Calu3 (cell line): ENCODE measurements around the gene RAB6D. TPM values are rescaled to one million over a fixed set of nuclear protein-coding genes. Genes with fewer than 3 reads are reported as not detected.
"Not testable (repeated sequence)": the region's sequence is repeated elsewhere in the genome, so short reads cannot be mapped to it uniquely, and the experiment has no call there.

Experiments used
- BruUV-seq: library from RNA; stranded (reverse); fragments of 400-500 nt; replicated peaks from 2 replicates; lab custom pipeline; 2021; lab: Mats Ljungman, UMichigan
- CTCF ChIA-PET: fragments of 300-600 bp; sonication (Branson Sonifier 250); formaldehyde crosslinking; loops from one replicate; lab custom pipeline; 2022; ENCODE audit warnings: antibody characterized with exemption; lab: Charles Lee
- DNase-seq: peaks from one replicate; pipeline ENCODE4 v3.0.0; 2022
- H3K27ac Mint-ChIP-seq: one replicate; pipeline ENCODE4 v1.8.0; 2022; ENCODE audit warnings: mixed read lengths; ENCODE audit not compliant: unreplicated experiment
- H3K27me3 Mint-ChIP-seq: one replicate; pipeline ENCODE4 v1.8.0; 2022; ENCODE audit warnings: mixed read lengths; ENCODE audit not compliant: unreplicated experiment
- H3K36me3 Mint-ChIP-seq: one replicate; pipeline ENCODE4 v1.8.0; 2022; ENCODE audit warnings: mild to moderate bottlenecking, moderate library complexity, mixed read lengths; ENCODE audit not compliant: insufficient read depth, unreplicated experiment
- H3K4me1 Mint-ChIP-seq: one replicate; pipeline ENCODE4 v1.8.0; 2022; ENCODE audit warnings: mild to moderate bottlenecking, low read depth, mixed read lengths; ENCODE audit not compliant: unreplicated experiment
- H3K4me3 Mint-ChIP-seq: one replicate; pipeline ENCODE4 v1.8.0; 2022; ENCODE audit warnings: mild to moderate bottlenecking, low read depth, moderate library complexity, mixed read lengths; ENCODE audit not compliant: unreplicated experiment
- H3K9me3 Mint-ChIP-seq: one replicate; pipeline ENCODE4 v1.8.0; 2022; ENCODE audit warnings: low read depth, mixed read lengths; ENCODE audit not compliant: unreplicated experiment
- CTCF ChIP-seq: fragments of 200-600 bp; IDR thresholded peaks from one replicate; pipeline ENCODE4 v1.8.0; 2022; ENCODE audit warnings: antibody characterized with exemption; ENCODE audit not compliant: unreplicated experiment
- intact Hi-C: fragments of 100-400 bp; cut with micrococcal nuclease; formaldehyde crosslinking; loops from one replicate; pipeline ENCODE4 v1.10.0; 2022; ENCODE audit not compliant: unreplicated experiment
- total RNA-seq: library from RNA; stranded (reverse); gene quantifications from 2 replicates; pipeline ENCODE4 v1.2.3, GENCODE V29; 2022

The RAB6D gene
- total RNA-seq, 1 experiment from 2014 or later, result 0.17 TPM

DNA sequence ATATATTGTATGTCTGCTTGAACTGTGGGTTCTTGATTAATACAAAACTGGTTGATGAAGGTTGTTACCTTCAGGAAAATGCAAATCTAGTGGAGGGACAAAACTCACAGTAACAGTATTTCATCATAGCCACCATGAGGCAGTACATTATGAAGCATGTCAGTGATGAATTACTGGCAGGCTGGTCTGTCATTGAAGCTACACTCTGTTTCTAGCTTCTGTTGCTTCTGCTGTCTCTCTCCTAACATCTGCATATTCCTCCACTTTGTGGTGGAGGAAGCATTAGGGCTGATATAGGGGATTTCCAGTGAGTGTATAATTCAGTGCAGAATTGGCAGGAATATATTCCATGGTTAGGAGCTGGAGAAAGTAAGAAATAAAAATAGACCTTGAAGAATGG is 44.2 kb upstream of the RAB6D start:
- Mint-ChIP-seq H3K4me3 (no peak overlapping the region), H3K9me3 (no peaks in the 10 kb centered on the region), H3K27ac (no peak overlapping the region), H3K27me3 (peaks cover 72% of the 10 kb centered on the region), H3K4me1 (no peaks in the 10 kb centered on the region), H3K36me3 (peaks cover 5% of the 10 kb centered on the region)
- intact Hi-C loops, result no loop called here
- no peak for TF ChIP-seq CTCF
- CTCF ChIA-PET, result no interaction called here
- no peak for DNase-seq
- BruUV-seq, result no TSS peak

DNA sequence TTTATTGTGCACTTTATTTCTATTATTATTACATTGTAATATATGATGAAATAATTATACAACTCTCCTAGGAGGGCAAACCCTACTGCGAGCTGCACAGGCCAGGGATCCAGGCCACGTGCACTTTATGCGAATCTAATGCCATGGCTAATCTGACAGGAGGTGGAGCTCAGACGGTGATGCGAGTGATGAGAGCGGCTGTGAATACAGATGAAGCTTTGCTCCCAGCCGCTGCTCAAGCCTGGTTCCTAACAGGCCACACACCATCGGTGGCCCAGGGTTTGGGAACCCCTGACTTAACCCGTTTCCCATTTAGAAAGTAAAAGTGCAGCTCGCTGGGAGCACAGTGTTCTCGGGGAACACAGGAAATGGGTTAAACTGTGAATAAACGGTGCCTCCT is 40.8 kb upstream of the RAB6D start:
- Mint-ChIP-seq H3K27me3 (peaks cover 76% of the 10 kb centered on the region), H3K27ac (no peak overlapping the region), H3K36me3 (peaks cover 5% of the 10 kb centered on the region), H3K4me1 (no peaks in the 10 kb centered on the region), H3K9me3 (no peaks in the 10 kb centered on the region), H3K4me3 (no peak overlapping the region)
- CTCF ChIA-PET, result no interaction called here
- intact Hi-C loops, result no loop called here
- no peak for TF ChIP-seq CTCF
- BruUV-seq, result no TSS peak
- no peak for DNase-seq

- no peak for TF ChIP-seq CTCF
- intact Hi-C loops, result no loop called here
- Mint-ChIP-seq H3K36me3 (peaks cover 5% of the 10 kb centered on the region), H3K4me1 (no peaks in the 10 kb centered on the region), H3K9me3 (no peaks in the 10 kb centered on the region), H3K27ac (no peak overlapping the region), H3K27me3 (peaks cover 63% of the 10 kb centered on the region), H3K4me3 (no peak overlapping the region)
- CTCF ChIA-PET, result no interaction called here
- BruUV-seq, result no TSS peak
- DNase-seq, result no peak
Measured at GRCh38 chr2:131402320-131403039, 38.5 kb upstream of the RAB6D start.

GRCh38 chr2:131400849-131401248 is 36.9 kb upstream of the RAB6D start:
- BruUV-seq, result no TSS peak
- no peak for TF ChIP-seq CTCF
- H3K27ac Mint-ChIP-seq, result no peak overlapping the region
- CTCF ChIA-PET, result no interaction called here
- H3K4me3 Mint-ChIP-seq, result no peak overlapping the region
- peaks cover 74% of the 10 kb centered on the region for H3K27me3 Mint-ChIP-seq
- no peaks in the 10 kb centered on the region for H3K4me1 Mint-ChIP-seq
- H3K9me3 Mint-ChIP-seq, result no peaks in the 10 kb centered on the region
- DNase-seq, result no peak
- no peaks in the 10 kb centered on the region for H3K36me3 Mint-ChIP-seq
- intact Hi-C loops, result no loop called here

DNA sequence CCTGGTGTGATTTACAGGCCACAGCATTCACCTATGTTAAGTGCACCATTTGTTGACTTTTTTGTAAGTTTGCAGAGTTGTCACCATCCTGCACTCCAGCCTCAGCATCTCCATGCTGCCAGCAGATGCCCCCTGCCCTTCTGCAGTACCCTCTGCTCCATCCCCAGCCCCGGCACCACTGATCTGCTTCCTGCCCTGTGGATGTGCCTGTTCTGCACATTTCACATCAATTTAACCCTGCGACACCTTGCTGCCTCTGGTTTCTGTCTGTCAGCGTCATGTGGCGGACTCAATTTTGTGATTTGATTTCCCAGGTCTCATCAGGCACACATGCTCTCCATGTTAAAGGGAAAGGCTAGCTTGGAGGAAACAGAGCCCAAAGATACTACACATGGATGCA is 36.5 kb upstream of the RAB6D start:
- H3K9me3 Mint-ChIP-seq, BruUV-seq, DNase-seq, H3K27ac Mint-ChIP-seq, CTCF ChIA-PET, H3K4me3 Mint-ChIP-seq, H3K36me3 Mint-ChIP-seq, H3K4me1 Mint-ChIP-seq, intact Hi-C loops: not testable (repeated sequence)
- peaks cover 78% of the 10 kb centered on the region for H3K27me3 Mint-ChIP-seq

GRCh38 chr2:131396209-131396608 is 32.2 kb upstream of the RAB6D start:
- H3K27me3 Mint-ChIP-seq, result peaks cover 72% of the 10 kb centered on the region
- H3K4me1 Mint-ChIP-seq, H3K36me3 Mint-ChIP-seq, intact Hi-C loops, CTCF ChIA-PET, BruUV-seq, DNase-seq, H3K27ac Mint-ChIP-seq, H3K4me3 Mint-ChIP-seq, H3K9me3 Mint-ChIP-seq: not testable (repeated sequence)

GRCh38 chr2:131395024-131395645 is 31.2 kb upstream of the RAB6D start:
- not testable (repeated sequence) for H3K9me3 Mint-ChIP-seq, H3K4me3 Mint-ChIP-seq

More at GRCh38 chr2:131395024-131395645, 31.2 kb upstream of the RAB6D start:
- peaks cover 63% of the 10 kb centered on the region for H3K27me3 Mint-ChIP-seq
- BruUV-seq, H3K27ac Mint-ChIP-seq, H3K36me3 Mint-ChIP-seq, intact Hi-C loops, CTCF ChIA-PET, H3K4me1 Mint-ChIP-seq, DNase-seq: not testable (repeated sequence)
